ENCODE data around the gene TRMT13.

DNA sequence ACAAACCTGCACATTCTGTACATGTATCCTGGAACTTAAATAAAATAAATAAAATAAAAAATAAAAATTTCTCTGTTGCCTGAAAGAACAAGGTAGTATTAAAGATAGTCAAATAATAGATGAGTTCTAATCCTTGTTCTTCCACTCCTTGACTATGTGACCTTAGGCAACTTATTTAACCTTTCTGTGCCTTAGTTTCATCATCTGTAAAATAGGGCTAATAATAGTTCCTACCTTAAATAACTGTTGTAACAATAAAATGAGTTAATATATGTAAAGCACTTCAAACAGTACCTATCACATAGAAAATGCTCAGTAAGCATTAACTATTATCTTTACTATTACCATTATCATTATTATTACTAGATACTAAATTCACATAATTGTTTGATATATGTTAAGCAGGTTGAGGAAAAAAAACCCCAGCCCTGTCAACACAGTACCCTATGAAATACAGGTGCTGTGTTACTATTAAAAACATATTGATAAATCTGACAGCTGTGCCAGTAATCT is 23.4 kb upstream of the TRMT13 start:
- TF ChIP-seq, protein P1, sequence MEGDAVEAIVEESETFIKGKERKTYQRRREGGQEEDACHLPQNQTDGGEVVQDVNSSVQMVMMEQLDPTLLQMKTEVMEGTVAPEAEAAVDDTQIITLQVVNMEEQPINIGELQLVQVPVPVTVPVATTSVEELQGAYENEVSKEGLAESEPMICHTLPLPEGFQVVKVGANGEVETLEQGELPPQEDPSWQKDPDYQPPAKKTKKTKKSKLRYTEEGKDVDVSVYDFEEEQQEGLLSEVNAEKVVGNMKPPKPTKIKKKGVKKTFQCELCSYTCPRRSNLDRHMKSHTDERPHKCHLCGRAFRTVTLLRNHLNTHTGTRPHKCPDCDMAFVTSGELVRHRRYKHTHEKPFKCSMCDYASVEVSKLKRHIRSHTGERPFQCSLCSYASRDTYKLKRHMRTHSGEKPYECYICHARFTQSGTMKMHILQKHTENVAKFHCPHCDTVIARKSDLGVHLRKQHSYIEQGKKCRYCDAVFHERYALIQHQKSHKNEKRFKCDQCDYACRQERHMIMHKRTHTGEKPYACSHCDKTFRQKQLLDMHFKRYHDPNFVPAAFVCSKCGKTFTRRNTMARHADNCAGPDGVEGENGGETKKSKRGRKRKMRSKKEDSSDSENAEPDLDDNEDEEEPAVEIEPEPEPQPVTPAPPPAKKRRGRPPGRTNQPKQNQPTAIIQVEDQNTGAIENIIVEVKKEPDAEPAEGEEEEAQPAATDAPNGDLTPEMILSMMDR (conservative IDR thresholded peaks at IDR 0.05): no peak
- no peak for TF ChIP-seq ZFX (IDR thresholded peaks at IDR 0.05)

Data from C4-2B (cell line).